Tibial nerve (tissue), 4 donors: ENCODE data around the gene NTSR1. TPM values are rescaled to one million over a fixed set of nuclear protein-coding genes. Genes with fewer than 3 reads are reported as not detected.

Source experiments
- DNase-seq, 2 donors: peaks; one replicate each; pipeline ENCODE4 v3.0.0-alpha.2; 2019; ENCODE audit warnings: low spot score in 2 of 2
- H3K27ac ChIP-seq, 4 donors: fragments of 200-600 bp; sonication (generic) in 3 of 4; one replicate each; pipeline ENCODE4 v1.5.1; 2017 to 2019; ENCODE audit warnings: mild to moderate bottlenecking in 1 of 4
- H3K27me3 ChIP-seq, 2 donors: fragments of 200-600 bp; sonication (generic) in 1 of 2; one replicate each; pipeline versions ENCODE4 v1.5.1 to v1.6.0; 2017 to 2019
- H3K36me3 ChIP-seq, 3 donors: fragments of 200-600 bp; sonication (generic); one replicate each; pipeline ENCODE4 v1.5.1; 2018 to 2019
- H3K4me1 ChIP-seq, 4 donors: fragments of 200-600 bp; sonication (generic) in 3 of 4; one replicate each; pipeline ENCODE4 v1.5.1; 2017 to 2019
- H3K4me3 ChIP-seq, 4 donors: fragments of 200-600 bp; sonication (generic) in 3 of 4; one replicate each; pipeline ENCODE4 v1.5.1; 2017 to 2019; ENCODE audit warnings: mild to moderate bottlenecking in 1 of 4, moderate library complexity in 1 of 4
- H3K9me3 ChIP-seq, 4 donors: fragments of 200-600 bp; sonication (generic) in 3 of 4; one replicate each; pipeline ENCODE4 v1.5.1; 2017 to 2019
- EP300 ChIP-seq, 2 donors: sonication (generic); formaldehyde crosslinking; IDR thresholded peaks; one replicate each; pipeline ENCODE4 v1.6.1; 2017; ENCODE audit warnings: antibody characterized with exemption in 2 of 2, mild to moderate bottlenecking in 1 of 2
- POLR2A ChIP-seq, 2 donors: fragments of 450-650 bp; IDR thresholded peaks; one replicate each; pipeline ENCODE4 v1.6.1; 2017; ENCODE audit warnings: antibody characterized with exemption in 2 of 2, mild to moderate bottlenecking in 2 of 2, moderate library complexity in 2 of 2
- WGBS, 2 donors: methylation state at CpG; one replicate each; pipeline ENCODE4 v1.1.5; 2018; 5-methylcytosine and 5-hydroxymethylcytosine counted together
- total RNA-seq, 4 donors: library from RNA; depleted of rRNA; stranded (reverse); fragments of >200 nt; gene quantifications; one replicate each; pipeline ENCODE4 v1.1.0, GENCODE V29; 2016
- TF ChIP-seq, protein P1 (sequence below), 5 experiments: fragments of 200-600 bp in 3 of 5; fragments of 450-650 bp in 2 of 5; sonication (generic) in 3 of 5; IDR thresholded peaks; one replicate each; pipeline ENCODE4 v1.5.1; 2016 to 2019; ENCODE audit warnings: antibody characterized with exemption in 5 of 5, mild to moderate bottlenecking in 3 of 5, moderate library complexity in 2 of 5

NTSR1 gene
- under 1 TPM in 1 of 4 donors, not detected in 3; 0.30 TPM for total RNA-seq

DNA sequence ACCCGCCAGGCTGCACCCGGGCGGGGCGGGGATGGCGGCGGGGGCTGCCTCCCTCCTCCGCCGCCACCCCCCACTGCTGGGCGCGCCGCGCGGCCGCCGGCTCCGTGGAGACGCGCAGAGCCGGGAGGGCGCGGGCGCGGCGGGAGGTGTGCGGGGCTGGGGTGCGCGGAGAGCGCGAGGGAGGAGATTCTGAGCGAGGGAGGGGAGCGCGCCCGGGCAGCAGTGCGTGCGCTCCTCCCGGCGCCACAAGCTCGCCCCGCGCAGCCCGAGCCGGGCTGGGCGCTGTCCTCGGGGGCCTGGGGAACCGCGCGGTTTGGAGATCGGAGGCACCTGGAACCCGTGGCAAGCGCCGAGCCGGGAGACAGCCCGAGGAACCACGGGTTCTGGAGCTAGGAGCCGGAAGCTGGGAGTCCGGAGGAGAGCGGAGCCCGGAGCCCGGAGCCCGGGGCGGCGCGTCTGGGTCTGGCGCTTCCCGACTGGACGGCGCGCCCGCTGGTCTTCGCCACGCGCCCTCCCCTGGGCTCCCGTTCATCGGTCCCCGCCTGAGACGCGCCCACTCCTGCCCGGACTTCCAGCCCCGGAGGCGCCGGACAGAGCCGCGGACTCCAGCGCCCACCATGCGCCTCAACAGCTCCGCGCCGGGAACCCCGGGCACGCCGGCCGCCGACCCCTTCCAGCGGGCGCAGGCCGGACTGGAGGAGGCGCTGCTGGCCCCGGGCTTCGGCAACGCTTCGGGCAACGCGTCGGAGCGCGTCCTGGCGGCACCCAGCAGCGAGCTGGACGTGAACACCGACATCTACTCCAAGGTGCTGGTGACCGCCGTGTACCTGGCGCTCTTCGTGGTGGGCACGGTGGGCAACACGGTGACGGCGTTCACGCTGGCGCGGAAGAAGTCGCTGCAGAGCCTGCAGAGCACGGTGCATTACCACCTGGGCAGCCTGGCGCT lies at the start of gene NTSR1:
Gene NTSR1, plus strand, starts transcription at position 246 of the 946 bp plus-strand sequence. Its CDS starts 372 bp downstream, at position 618.
- H3K27me3 ChIP-seq = peaks cover 0 to 60% of the 10 kb centered on the region in 2 donors
- no peak for DNase-seq
- H3K4me3 ChIP-seq = peak within 1 kb of the TSS in 1 of 4 donors; percentile 10
- H3K9me3 ChIP-seq = peaks cover 0 to under 1% (median 0%) of the 10 kb centered on the region in 4 donors
- peaks cover 0 to 27% (median 0%) of the 10 kb centered on the region in 4 donors for H3K4me1 ChIP-seq
- H3K36me3 ChIP-seq = no peaks in the 10 kb centered on the region
- no peak within 1 kb of the TSS for H3K27ac ChIP-seq
- WGBS, 2 donors = 10 to 13% methylated on average over 22 to 117 of the region's 124 CpGs
- no peak for TF ChIP-seq POLR2A (IDR thresholded peaks at IDR 0.05)
- no peak for TF ChIP-seq EP300 (IDR thresholded peaks at IDR 0.05)
- TF ChIP-seq, protein P1, sequence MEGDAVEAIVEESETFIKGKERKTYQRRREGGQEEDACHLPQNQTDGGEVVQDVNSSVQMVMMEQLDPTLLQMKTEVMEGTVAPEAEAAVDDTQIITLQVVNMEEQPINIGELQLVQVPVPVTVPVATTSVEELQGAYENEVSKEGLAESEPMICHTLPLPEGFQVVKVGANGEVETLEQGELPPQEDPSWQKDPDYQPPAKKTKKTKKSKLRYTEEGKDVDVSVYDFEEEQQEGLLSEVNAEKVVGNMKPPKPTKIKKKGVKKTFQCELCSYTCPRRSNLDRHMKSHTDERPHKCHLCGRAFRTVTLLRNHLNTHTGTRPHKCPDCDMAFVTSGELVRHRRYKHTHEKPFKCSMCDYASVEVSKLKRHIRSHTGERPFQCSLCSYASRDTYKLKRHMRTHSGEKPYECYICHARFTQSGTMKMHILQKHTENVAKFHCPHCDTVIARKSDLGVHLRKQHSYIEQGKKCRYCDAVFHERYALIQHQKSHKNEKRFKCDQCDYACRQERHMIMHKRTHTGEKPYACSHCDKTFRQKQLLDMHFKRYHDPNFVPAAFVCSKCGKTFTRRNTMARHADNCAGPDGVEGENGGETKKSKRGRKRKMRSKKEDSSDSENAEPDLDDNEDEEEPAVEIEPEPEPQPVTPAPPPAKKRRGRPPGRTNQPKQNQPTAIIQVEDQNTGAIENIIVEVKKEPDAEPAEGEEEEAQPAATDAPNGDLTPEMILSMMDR (IDR thresholded peaks at IDR 0.05) = no peak

DNA sequence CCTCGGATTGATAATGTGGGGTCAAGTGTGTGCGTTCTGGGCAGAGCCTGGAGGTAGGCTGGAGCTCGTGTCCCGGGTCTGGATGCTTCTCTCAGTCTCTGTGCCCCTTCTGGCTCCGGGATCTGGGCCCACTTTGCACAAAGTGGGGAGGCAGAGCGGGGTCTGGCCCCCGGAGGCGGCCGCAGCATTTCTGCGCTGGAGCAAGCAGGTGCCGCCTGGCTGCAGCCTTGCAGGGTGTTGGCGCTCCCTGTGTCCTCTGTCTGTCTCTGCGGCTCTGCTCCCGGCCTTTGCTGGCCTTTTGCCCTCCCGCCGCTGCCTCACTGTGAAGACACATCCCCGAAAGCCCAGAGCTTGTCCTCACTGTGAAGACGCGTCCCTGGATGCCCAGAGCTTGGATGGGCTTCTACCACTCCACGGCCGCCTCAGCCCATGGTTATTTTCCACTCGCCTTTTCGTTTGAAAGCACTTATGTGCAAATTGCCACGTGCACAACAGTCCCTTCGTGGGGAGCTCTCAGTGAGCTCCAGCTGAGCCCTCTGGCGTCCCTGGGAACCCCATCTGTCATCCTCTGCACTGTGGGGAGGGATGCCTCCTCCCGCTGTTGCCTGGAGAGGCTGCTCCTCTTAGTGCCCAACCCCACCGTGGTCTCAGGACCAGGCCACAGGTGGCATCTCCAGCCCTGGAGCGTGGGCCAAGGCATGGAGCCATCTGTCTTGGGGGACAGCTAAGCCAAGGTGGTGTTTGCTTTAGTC lies 49.0 kb upstream of the NTSR1 start:
- TF ChIP-seq, protein P1 (IDR thresholded peaks at IDR 0.05) = no peak
- TF ChIP-seq EP300 (IDR thresholded peaks at IDR 0.05) (no peak), POLR2A (IDR thresholded peaks at IDR 0.05) (no peak)
- Histone ChIP-seq H3K4me3 (no peak overlapping the region), H3K27ac (no peak overlapping the region), H3K36me3 (no peaks in the 10 kb centered on the region), H3K4me1 (peaks cover 0 to 8% (median 0%) of the 10 kb centered on the region in 4 donors), H3K27me3 (no peaks in the 10 kb centered on the region), H3K9me3 (no peaks in the 10 kb centered on the region)
- DNase-seq = no peak
- WGBS, 2 donors = 75 to 85% methylated on average over 27 to 29 of the region's 29 CpGs

DNA sequence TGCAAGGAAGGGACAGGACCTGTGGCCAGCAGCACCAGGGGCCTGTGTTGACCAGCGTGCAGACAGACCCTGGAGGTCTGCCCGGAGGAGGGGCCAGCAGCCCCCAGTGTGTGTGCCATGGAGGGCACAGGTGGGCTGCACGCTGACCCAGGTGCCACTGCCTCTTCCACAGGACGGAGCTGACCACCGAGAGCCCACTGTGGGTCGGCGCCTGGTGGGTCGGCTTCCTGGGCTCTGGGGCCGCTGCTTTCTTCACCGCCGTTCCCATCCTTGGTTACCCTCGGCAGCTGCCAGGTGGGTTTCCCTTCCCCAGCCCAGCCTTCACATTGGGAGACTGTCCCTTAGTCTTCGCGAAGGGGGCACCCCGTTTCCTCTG lies 48.4 kb upstream of the NTSR1 start:
- no peak for DNase-seq
- TF ChIP-seq EP300 (IDR thresholded peaks at IDR 0.05) (no peak), POLR2A (IDR thresholded peaks at IDR 0.05) (no peak)
- TF ChIP-seq, protein P1 (IDR thresholded peaks at IDR 0.05) = no peak
- Histone ChIP-seq H3K9me3 (no peaks in the 10 kb centered on the region), H3K36me3 (no peaks in the 10 kb centered on the region), H3K27ac (no peak overlapping the region), H3K27me3 (peaks cover 0 to 4% of the 10 kb centered on the region in 2 donors), H3K4me3 (no peak overlapping the region), H3K4me1 (peaks cover 0 to 7% (median 0%) of the 10 kb centered on the region in 4 donors)
- 92 to 93% methylated on average over 14 to 15 of the region's 15 CpGs for WGBS, 2 donors

DNA sequence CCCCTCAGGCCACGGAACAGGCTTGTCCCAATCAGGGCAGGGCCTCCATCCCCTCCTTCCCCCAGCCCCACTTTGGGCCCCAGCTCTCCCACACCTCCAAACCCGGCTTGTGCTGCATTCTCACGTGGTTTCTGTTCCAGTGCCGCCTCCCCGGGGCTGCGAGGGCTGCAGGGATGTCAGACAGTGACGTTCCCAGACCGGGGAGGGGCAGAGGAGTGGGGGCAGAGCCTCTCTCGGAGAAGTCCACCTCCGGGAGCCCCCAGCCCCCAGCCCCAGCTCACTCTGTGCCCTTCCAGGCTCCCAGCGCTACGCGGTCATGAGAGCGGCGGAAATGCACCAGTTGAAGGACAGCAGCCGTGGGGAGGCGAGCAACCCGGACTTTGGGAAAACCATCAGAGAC lies 47.9 kb upstream of the NTSR1 start:
- Histone ChIP-seq H3K27me3 (peaks cover 0 to 8% of the 10 kb centered on the region in 2 donors), H3K4me1 (peaks cover 0 to 5% (median 0%) of the 10 kb centered on the region in 4 donors), H3K36me3 (no peaks in the 10 kb centered on the region), H3K27ac (no peak overlapping the region), H3K9me3 (no peaks in the 10 kb centered on the region), H3K4me3 (no peak overlapping the region)
- no peak for DNase-seq
- TF ChIP-seq, protein P1 (IDR thresholded peaks at IDR 0.05) = no peak
- TF ChIP-seq EP300 (IDR thresholded peaks at IDR 0.05) (no peak), POLR2A (IDR thresholded peaks at IDR 0.05) (no peak)
- WGBS, 2 donors = 65 to 78% methylated on average over 13 to 15 of the region's 18 CpGs
